KMS-11 (cell line): ENCODE data around the gene IP6K1.

ENCODE experiments used
- H2AFZ ChIP-seq: fragments of 200-600 bp; sonication (generic); 2 replicates; pipeline ENCODE4 v1.6.1; 2016; ENCODE audit warnings: antibody characterized with exemption, mixed run types, low read depth
- H3K27ac ChIP-seq: fragments of 200-600 bp; sonication (generic); 2 replicates; pipeline ENCODE4 v1.6.1; 2016; ENCODE audit warnings: mild to moderate bottlenecking, mixed run types
- H3K27me3 ChIP-seq: fragments of 200-600 bp; sonication (generic); 2 replicates; pipeline ENCODE4 v1.6.1; 2017; ENCODE audit warnings: mild to moderate bottlenecking, low read depth, mixed run types, moderate library complexity; ENCODE audit not compliant: insufficient read depth
- H3K36me3 ChIP-seq: fragments of 200-600 bp; sonication (generic); 2 replicates; pipeline ENCODE4 v1.6.1; 2017; ENCODE audit warnings: mild to moderate bottlenecking, mixed run types; ENCODE audit not compliant: insufficient read depth
- H3K4me1 ChIP-seq: fragments of 200-600 bp; sonication (generic); 2 replicates; pipeline ENCODE4 v1.6.1; 2016; ENCODE audit warnings: mild to moderate bottlenecking, low read depth, mixed run types; ENCODE audit not compliant: poor library complexity, severe bottlenecking
- H3K4me2 ChIP-seq: fragments of 200-600 bp; sonication (generic); 2 replicates; pipeline ENCODE4 v1.7.0; 2016; ENCODE audit warnings: mild to moderate bottlenecking, mixed run types
- H3K4me3 ChIP-seq: fragments of 200-600 bp; sonication (generic); IDR thresholded peaks from 2 replicates; pipeline ENCODE4 v1.6.1; 2017; ENCODE audit warnings: low read depth, low read length, mixed read lengths; ENCODE audit not compliant: insufficient read depth
- H3K79me2 ChIP-seq: fragments of 200-600 bp; sonication (generic); 2 replicates; pipeline ENCODE4 v1.6.1; 2016; ENCODE audit warnings: low read depth, mixed run types; ENCODE audit not compliant: insufficient read depth
- H3K9ac ChIP-seq: fragments of 200-600 bp; sonication (generic); 2 replicates; pipeline ENCODE4 v1.6.1; 2016; ENCODE audit warnings: mild to moderate bottlenecking, mixed run types
- H4K20me1 ChIP-seq: fragments of 200-600 bp; sonication (generic); 2 replicates; pipeline ENCODE4 v1.6.1; 2016; ENCODE audit warnings: mild to moderate bottlenecking, mixed run types; ENCODE audit not compliant: insufficient read depth
- TF ChIP-seq, protein P1 (sequence below): fragments of 200-600 bp; sonication (generic); conservative IDR thresholded peaks from 2 replicates; pipeline ENCODE4 v1.6.1; 2017; ENCODE audit warnings: low read depth, mild to moderate bottlenecking, antibody characterized with exemption, low read length, moderate library complexity, mixed read lengths

IP6K1 gene

DNA sequence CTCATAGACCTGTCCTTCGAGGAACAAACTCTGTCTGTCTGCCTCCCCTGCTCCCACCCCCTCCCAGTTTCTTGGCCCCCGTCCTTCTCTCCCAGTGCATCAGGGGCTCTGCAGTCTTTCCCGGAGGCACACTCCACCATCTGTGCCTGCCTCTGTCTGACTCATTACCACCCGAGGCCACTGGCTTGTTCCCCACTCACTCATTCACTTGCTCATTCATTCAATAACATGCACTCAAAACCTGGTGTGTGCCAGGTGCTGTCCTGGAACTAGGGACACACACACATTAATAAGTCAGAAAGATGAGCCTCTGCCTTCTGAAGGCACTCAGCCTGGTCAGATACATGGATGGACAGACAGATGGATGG is 79.2 kb downstream of the IP6K1 start:
- Histone ChIP-seq H3K4me3 (no peak overlapping the region), H3K27ac (no peak overlapping the region), H3K9ac (no peak overlapping the region), H4K20me1 (no peaks in the 10 kb centered on the region), H3K36me3 (no peaks in the 10 kb centered on the region), H3K79me2 (no peaks in the 10 kb centered on the region), H3K27me3 (no peaks in the 10 kb centered on the region), H3K4me1 (no peaks in the 10 kb centered on the region), H2AFZ (no peak overlapping the region), H3K4me2 (no peak overlapping the region)
- TF ChIP-seq, protein P1, sequence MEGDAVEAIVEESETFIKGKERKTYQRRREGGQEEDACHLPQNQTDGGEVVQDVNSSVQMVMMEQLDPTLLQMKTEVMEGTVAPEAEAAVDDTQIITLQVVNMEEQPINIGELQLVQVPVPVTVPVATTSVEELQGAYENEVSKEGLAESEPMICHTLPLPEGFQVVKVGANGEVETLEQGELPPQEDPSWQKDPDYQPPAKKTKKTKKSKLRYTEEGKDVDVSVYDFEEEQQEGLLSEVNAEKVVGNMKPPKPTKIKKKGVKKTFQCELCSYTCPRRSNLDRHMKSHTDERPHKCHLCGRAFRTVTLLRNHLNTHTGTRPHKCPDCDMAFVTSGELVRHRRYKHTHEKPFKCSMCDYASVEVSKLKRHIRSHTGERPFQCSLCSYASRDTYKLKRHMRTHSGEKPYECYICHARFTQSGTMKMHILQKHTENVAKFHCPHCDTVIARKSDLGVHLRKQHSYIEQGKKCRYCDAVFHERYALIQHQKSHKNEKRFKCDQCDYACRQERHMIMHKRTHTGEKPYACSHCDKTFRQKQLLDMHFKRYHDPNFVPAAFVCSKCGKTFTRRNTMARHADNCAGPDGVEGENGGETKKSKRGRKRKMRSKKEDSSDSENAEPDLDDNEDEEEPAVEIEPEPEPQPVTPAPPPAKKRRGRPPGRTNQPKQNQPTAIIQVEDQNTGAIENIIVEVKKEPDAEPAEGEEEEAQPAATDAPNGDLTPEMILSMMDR, result no peak

DNA sequence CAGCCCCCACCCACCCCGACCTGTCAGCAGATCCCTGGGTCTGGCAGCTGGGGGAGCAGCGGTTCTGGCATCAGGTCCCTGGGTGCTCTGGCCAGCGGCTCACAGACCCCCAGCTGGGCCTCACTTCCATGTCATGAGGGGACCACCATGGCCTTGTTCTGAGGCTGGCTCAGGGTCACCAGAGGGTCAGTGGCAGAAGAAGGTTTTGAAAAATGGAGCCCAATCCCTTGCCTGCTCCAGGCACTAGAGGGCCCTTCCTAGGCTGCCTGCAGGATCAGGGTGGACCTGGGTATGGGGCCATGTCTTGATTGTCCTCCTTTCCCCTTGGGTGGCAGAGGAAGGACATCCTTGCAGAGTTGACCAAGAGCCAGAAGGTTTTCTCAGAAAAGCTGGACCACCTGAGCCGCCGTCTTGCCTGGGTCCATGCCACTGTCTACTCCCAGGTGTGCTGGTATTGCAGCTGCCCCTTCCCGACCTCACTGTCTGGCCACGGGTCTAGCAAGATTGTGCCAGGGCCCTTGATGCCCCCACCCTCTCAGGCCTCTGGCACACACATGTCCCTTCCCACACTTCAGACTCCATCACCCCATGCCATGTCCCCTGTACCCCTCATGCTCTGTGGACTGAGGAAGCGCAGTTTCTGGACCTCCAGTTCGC is 79.8 kb downstream of the IP6K1 start:
- H2AFZ ChIP-seq, result no peak overlapping the region
- no peak overlapping the region for H3K4me2 ChIP-seq
- H3K9ac ChIP-seq, result no peak overlapping the region
- no peaks in the 10 kb centered on the region for H3K79me2 ChIP-seq
- no peaks in the 10 kb centered on the region for H4K20me1 ChIP-seq
- no peak overlapping the region for H3K27ac ChIP-seq
- H3K27me3 ChIP-seq, result no peaks in the 10 kb centered on the region
- H3K4me3 ChIP-seq, result no peak overlapping the region
- TF ChIP-seq, protein P1, result no peak
- no peaks in the 10 kb centered on the region for H3K36me3 ChIP-seq
- no peaks in the 10 kb centered on the region for H3K4me1 ChIP-seq

DNA sequence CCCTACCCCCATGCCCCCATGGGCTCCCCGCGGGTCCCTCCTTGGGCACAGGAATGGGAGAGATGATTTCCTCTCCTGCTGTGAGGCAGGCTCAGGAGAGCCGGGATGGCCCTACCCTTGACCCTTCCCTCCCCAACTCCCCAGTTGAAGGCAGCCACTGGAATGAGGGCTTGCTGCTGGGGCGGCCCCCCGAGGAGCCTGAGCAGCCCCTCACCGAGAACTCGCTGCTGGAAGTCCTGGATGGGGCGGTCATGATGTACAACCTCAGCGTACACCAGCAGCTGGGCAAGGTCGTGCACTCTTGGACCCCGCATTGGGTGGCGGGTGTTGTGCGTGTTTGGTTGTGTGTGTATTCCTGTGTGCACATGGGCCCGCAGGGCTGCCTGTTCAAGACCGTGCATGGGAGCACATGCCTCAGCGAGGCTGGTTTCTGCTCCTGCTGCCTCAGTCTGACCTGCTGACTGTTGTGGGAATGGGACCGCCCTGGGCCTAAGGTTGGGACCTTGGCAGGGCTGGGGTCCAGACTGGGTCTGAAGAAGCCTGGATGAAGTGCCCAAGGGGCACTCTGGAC is 80.9 kb downstream of the IP6K1 start:
- no peaks in the 10 kb centered on the region for H3K79me2 ChIP-seq
- H3K9ac ChIP-seq, result no peak overlapping the region
- H3K27ac ChIP-seq, result no peak overlapping the region
- no peak overlapping the region for H2AFZ ChIP-seq
- TF ChIP-seq, protein P1, result no peak
- H3K27me3 ChIP-seq, result no peaks in the 10 kb centered on the region
- no peaks in the 10 kb centered on the region for H4K20me1 ChIP-seq
- H3K36me3 ChIP-seq, result no peaks in the 10 kb centered on the region
- H3K4me3 ChIP-seq, result no peak overlapping the region
- no peak overlapping the region for H3K4me2 ChIP-seq
- H3K4me1 ChIP-seq, result no peaks in the 10 kb centered on the region

DNA sequence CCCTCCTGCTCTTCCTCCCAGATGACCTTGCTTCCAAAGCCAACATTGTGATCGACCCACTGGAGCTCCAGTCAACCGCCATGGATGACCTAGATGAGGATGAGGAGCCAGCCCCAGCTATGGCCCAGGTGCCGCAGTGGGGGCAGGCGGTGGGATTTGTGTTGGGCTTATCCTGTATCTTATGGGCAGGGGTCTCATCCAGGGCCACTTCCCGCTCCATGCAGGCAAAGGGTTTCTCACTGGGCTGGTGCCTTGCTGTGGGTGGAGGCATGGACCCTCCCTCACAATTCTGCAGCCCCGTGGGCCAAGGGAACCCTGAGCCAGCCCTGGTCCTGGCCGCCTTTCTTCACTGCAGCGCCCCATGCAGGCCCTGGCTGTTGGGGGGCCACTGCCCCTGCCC is 81.7 kb downstream of the IP6K1 start:
- Histone ChIP-seq H3K36me3 (no peaks in the 10 kb centered on the region), H3K79me2 (no peaks in the 10 kb centered on the region), H2AFZ (no peak overlapping the region), H3K4me2 (no peak overlapping the region), H4K20me1 (no peaks in the 10 kb centered on the region), H3K4me1 (no peaks in the 10 kb centered on the region), H3K27ac (no peak overlapping the region), H3K27me3 (no peaks in the 10 kb centered on the region), H3K4me3 (no peak overlapping the region), H3K9ac (no peak overlapping the region)
- TF ChIP-seq, protein P1, result no peak
